Activated B cell treated with CpG ODN at 0.5 μM for 24 hours (primary cell): ENCODE results near the gene AKAP5. TPM values are rescaled to one million over a fixed set of nuclear protein-coding genes. Genes with fewer than 3 reads are reported as not detected.

Source experiments
- ATAC-seq: fragments of 200-7000 bp; cut with Tn5 transposase; one replicate; pipeline ENCODE4 v1.10.0; 2021; ENCODE audit warnings: low read depth, mild to moderate bottlenecking, moderate library complexity
- CTCF ChIA-PET: fragments of 350-600 bp; sonication (Branson Sonifier 250); formaldehyde crosslinking; loops from one replicate; lab custom pipeline; 2021; ENCODE audit warnings: antibody characterized with exemption; lab: Charles Lee
- POLR2A ChIA-PET: fragments of 350-600 bp; sonication (Branson Sonifier 250); formaldehyde crosslinking; loops from one replicate; lab custom pipeline; 2021; ENCODE audit warnings: antibody characterized with exemption; lab: Charles Lee
- DNase-seq: peaks from one replicate; pipeline ENCODE4 v3.0.0; 2022
- H3K27ac Mint-ChIP-seq: one replicate; pipeline ENCODE4 v1.8.0; 2020; ENCODE audit warnings: mixed read lengths
- H3K27me3 Mint-ChIP-seq: one replicate; pipeline ENCODE4 v1.8.0; 2021; ENCODE audit warnings: mixed read lengths
- H3K36me3 Mint-ChIP-seq: one replicate; pipeline ENCODE4 v1.8.0; 2021; ENCODE audit warnings: low read depth, mixed read lengths
- H3K4me1 Mint-ChIP-seq: one replicate; pipeline ENCODE4 v1.8.0; 2021; ENCODE audit warnings: mixed read lengths
- H3K4me3 Mint-ChIP-seq: one replicate; pipeline ENCODE4 v1.8.0; 2020; ENCODE audit warnings: mild to moderate bottlenecking, mixed read lengths
- H3K9me3 Mint-ChIP-seq: one replicate; pipeline ENCODE4 v1.8.0; 2020; ENCODE audit warnings: mixed read lengths
- CTCF ChIP-seq: fragments of 200-600 bp; IDR thresholded peaks from one replicate; pipeline ENCODE4 v1.8.0; 2022; ENCODE audit warnings: antibody characterized with exemption, mild to moderate bottlenecking
- intact Hi-C: fragments of 100-400 bp; cut with micrococcal nuclease; formaldehyde crosslinking; loops from one replicate; pipeline ENCODE4 v1.15.1; 2024
- total RNA-seq: library from RNA; stranded (reverse); gene quantifications from 2 replicates; pipeline ENCODE4 v1.2.3, GENCODE V29; 2022

Gene AKAP5
- total RNA-seq, 1 donor from 2014 or later = 5.1 TPM

GRCh38 chr14:64454671-64455070 lies 10.6 kb upstream of the AKAP5 start:
- no peak for DNase-seq
- H3K36me3 Mint-ChIP-seq = peaks cover 65% of the 10 kb centered on the region
- H3K4me3 Mint-ChIP-seq = no peak overlapping the region
- peaks cover 40% of the 10 kb centered on the region for H3K4me1 Mint-ChIP-seq
- no peaks in the 10 kb centered on the region for H3K9me3 Mint-ChIP-seq
- no peak overlapping the region for H3K27ac Mint-ChIP-seq
- POLR2A ChIA-PET = interaction anchor here (0.5 to 2.1 kb wide), 2 partner anchors 9 kb away, joined by 3 to 7 read pairs; no protein-coding TSS in a partner anchor
- H3K27me3 Mint-ChIP-seq = no peaks in the 10 kb centered on the region
- ATAC-seq = no peak
- TF ChIP-seq CTCF = no peak
- CTCF ChIA-PET = no interaction called here
- intact Hi-C loops = no loop called here

GRCh38 chr14:64459405-64460136 lies 5.7 kb upstream of the AKAP5 start:
- no peaks in the 10 kb centered on the region for H3K27me3 Mint-ChIP-seq
- ChIA-PET POLR2A (interaction anchor here (1.2 to 1.8 kb wide), 2 partner anchors 10 to 12 kb away, joined by 3 to 6 read pairs; no protein-coding TSS in a partner anchor), CTCF (interaction anchor here (0.8 to 1.2 kb wide), 3 partner anchors 18 to 116 kb away, joined by 3 to 6 read pairs (median 3); no protein-coding TSS in a partner anchor)
- ATAC-seq (no peak), DNase-seq (no peak)
- H3K36me3 Mint-ChIP-seq = peaks cover 40% of the 10 kb centered on the region
- no peak for TF ChIP-seq CTCF
- no peak overlapping the region for H3K4me3 Mint-ChIP-seq
- H3K9me3 Mint-ChIP-seq = no peaks in the 10 kb centered on the region
- intact Hi-C loops = no loop called here
- peaks cover 53% of the 10 kb centered on the region for H3K4me1 Mint-ChIP-seq
- no peak overlapping the region for H3K27ac Mint-ChIP-seq

GRCh38 chr14:64461221-64461620 lies 4.1 kb upstream of the AKAP5 start:
- no peak for DNase-seq
- no peak for ATAC-seq
- H3K4me3 Mint-ChIP-seq = no peak overlapping the region
- H3K9me3 Mint-ChIP-seq = no peaks in the 10 kb centered on the region
- TF ChIP-seq CTCF = no peak
- intact Hi-C loops = no loop called here
- peaks cover 24% of the 10 kb centered on the region for H3K36me3 Mint-ChIP-seq
- ChIA-PET CTCF (interaction anchor here (4.2 kb wide), 1 partner anchor 31 kb away, joined by 26 read pairs; no protein-coding TSS in a partner anchor), POLR2A (no interaction called here)
- peaks cover 62% of the 10 kb centered on the region for H3K4me1 Mint-ChIP-seq
- no peak overlapping the region for H3K27ac Mint-ChIP-seq
- no peaks in the 10 kb centered on the region for H3K27me3 Mint-ChIP-seq

- Mint-ChIP-seq H3K9me3 (no peaks in the 10 kb centered on the region), H3K27ac (peak overlapping the region; percentile 4)
- intact Hi-C loops = no loop called here
These were observed 2.1 kb upstream of the AKAP5 start for GRCh38 chr14:64463195-64463594.

More at GRCh38 chr14:64463195-64463594, 2.1 kb upstream of the AKAP5 start:
- no peak for DNase-seq
- H3K27me3 Mint-ChIP-seq = no peaks in the 10 kb centered on the region
- ChIA-PET CTCF (interaction anchor here (1.2 to 4.2 kb wide), 4 partner anchors 15 to 48 kb away, joined by 3 to 26 read pairs (median 6); no protein-coding TSS in a partner anchor), POLR2A (interaction anchor here (0.6 to 3.6 kb wide), 9 partner anchors 12 to 227 kb away, joined by 3 to 24 read pairs (median 5); partner anchors contain the start of genes ZBTB1 and ZBTB25)
- H3K36me3 Mint-ChIP-seq = peaks cover 17% of the 10 kb centered on the region
- no peak for TF ChIP-seq CTCF
- no peak for ATAC-seq
- peak overlapping the region; percentile 44 for H3K4me3 Mint-ChIP-seq
- peaks cover 69% of the 10 kb centered on the region for H3K4me1 Mint-ChIP-seq
